Neuronal stem cell (in vitro differentiated cells): ENCODE data around the gene SIL1.

ENCODE experiments used
- DNase-seq: peaks from one replicate; pipeline ENCODE4 v3.0.0-alpha.2; 2013; ENCODE audit warnings: low spot score
- H2AFZ ChIP-seq: one replicate; pipeline ENCODE4 v1.6.1; 2013; ENCODE audit warnings: mild to moderate bottlenecking, low read length, inconsistent platforms
- H2AK5ac ChIP-seq: 2 replicates; pipeline ENCODE4 v1.6.1; 2013; ENCODE audit warnings: low read depth, mild to moderate bottlenecking, inconsistent platforms, low read length, moderate library complexity, mixed read lengths
- H2BK120ac ChIP-seq: 2 replicates; pipeline ENCODE4 v1.6.1; 2013; ENCODE audit warnings: low read depth, mild to moderate bottlenecking, inconsistent platforms, low read length, moderate library complexity, mixed read lengths
- H2BK12ac ChIP-seq: one replicate; pipeline ENCODE4 v1.6.1; 2013; ENCODE audit warnings: low read length, inconsistent platforms
- H2BK15ac ChIP-seq: 2 replicates; pipeline ENCODE4 v1.6.1; 2013; ENCODE audit warnings: mild to moderate bottlenecking, low read length, inconsistent platforms, mixed read lengths
- H2BK5ac ChIP-seq: one replicate; pipeline ENCODE4 v1.6.1; 2013; ENCODE audit warnings: inconsistent platforms, mild to moderate bottlenecking, low read length, moderate library complexity
- H3K14ac ChIP-seq: one replicate; pipeline ENCODE4 v1.6.1; 2013; ENCODE audit warnings: low read length, inconsistent platforms
- H3K18ac ChIP-seq: 2 replicates; pipeline ENCODE4 v1.6.1; 2013; ENCODE audit warnings: low read length, inconsistent platforms
- H3K23ac ChIP-seq: 2 replicates; pipeline ENCODE4 v1.6.1; 2013; ENCODE audit warnings: low read depth, mild to moderate bottlenecking, mixed read lengths, low read length, inconsistent platforms; ENCODE audit not compliant: poor library complexity
- H3K27ac ChIP-seq: replicated peaks from 3 replicates; pipeline ENCODE4 v1.5.1; 2013; ENCODE audit warnings: low read length, inconsistent platforms
- H3K27me3 ChIP-seq, 3 experiments: 2 replicates each; pipeline ENCODE4 v1.6.1; 2013; ENCODE audit warnings: low read length in 3 of 3, mild to moderate bottlenecking in 2 of 3, inconsistent platforms in 1 of 3, low read depth in 1 of 3, mixed read lengths in 1 of 3, moderate library complexity in 1 of 3; ENCODE audit not compliant: control insufficient read depth in 3 of 3, insufficient read depth in 3 of 3
- H3K36me3 ChIP-seq, 2 donors: replicated peaks in 1 of 2; 2 replicates each; pipeline ENCODE4 v1.6.1; 2013; ENCODE audit warnings: low read length in 2 of 2; ENCODE audit not compliant: control insufficient read depth in 2 of 2, insufficient read depth in 2 of 2
- H3K4ac ChIP-seq: 2 replicates; pipeline ENCODE4 v1.6.1; 2013; ENCODE audit warnings: inconsistent platforms, mild to moderate bottlenecking, low read length, moderate library complexity
- H3K4me1 ChIP-seq, 2 donors: 1 replicate in 1 of 2; 2 replicates in 1 of 2; pipeline ENCODE4 v1.6.1; 2013; ENCODE audit warnings: low read length in 2 of 2, low read depth in 1 of 2; ENCODE audit not compliant: control insufficient read depth in 2 of 2, insufficient read depth in 1 of 2
- H3K4me2 ChIP-seq: one replicate; pipeline ENCODE4 v1.6.1; 2013; ENCODE audit warnings: mild to moderate bottlenecking, low read length, inconsistent platforms; ENCODE audit not compliant: insufficient read depth, poor library complexity, severe bottlenecking
- H3K4me3 ChIP-seq, 2 donors: 2 replicates each; pipeline ENCODE4 v1.5.1; 2013; ENCODE audit warnings: low read length in 2 of 2, mild to moderate bottlenecking in 2 of 2, inconsistent platforms in 1 of 2, moderate library complexity in 1 of 2
- H3K79me1 ChIP-seq: one replicate; pipeline ENCODE4 v1.6.1; 2013; ENCODE audit warnings: low read depth, mild to moderate bottlenecking, inconsistent platforms, low read length, moderate library complexity
- H3K9ac ChIP-seq: one replicate; pipeline ENCODE4 v1.6.1; 2013; ENCODE audit warnings: mild to moderate bottlenecking, low read depth, low read length, inconsistent platforms; ENCODE audit not compliant: poor library complexity
- H3K9me3 ChIP-seq, 2 donors: replicated peaks in 1 of 2; 2 replicates each; pipeline versions ENCODE3 to v1.6.1; 2013; ENCODE audit warnings: low read length in 2 of 2, mild to moderate bottlenecking in 2 of 2, inconsistent platforms in 1 of 2, low read depth in 1 of 2, mixed read lengths in 1 of 2, moderate library complexity in 1 of 2; ENCODE audit not compliant: control insufficient read depth in 2 of 2, insufficient read depth in 1 of 2
- H4K8ac ChIP-seq: one replicate; pipeline ENCODE4 v1.6.1; 2013; ENCODE audit warnings: low read depth, mild to moderate bottlenecking, inconsistent platforms, low read length, moderate library complexity
- H4K91ac ChIP-seq: one replicate; pipeline ENCODE4 v1.6.1; 2013; ENCODE audit warnings: low read length, low read depth, mild to moderate bottlenecking, inconsistent platforms; ENCODE audit not compliant: poor library complexity
- WGBS, 2 donors: extraction: QIAGEN DNeasy Blood & Tissue Kit; methylation state at CpG; one replicate each; pipeline ENCODE4 v1.1.7; 2013; ENCODE audit warnings: missing lambda C conversion rate in 2 of 2, mixed read lengths in 1 of 2; ENCODE audit not compliant: insufficient read length in 2 of 2, insufficient replicate concordance in 1 of 2; ENCODE audit errors: extremely low coverage in 2 of 2; 5-methylcytosine and 5-hydroxymethylcytosine counted together

SIL1 gene

GRCh38 chr5:138968601-138969000 is 229.6 kb downstream of the SIL1 start:
- no CpG with 5 or more reads among the region's 4 CpGs for WGBS, 2 donors
- H2BK5ac ChIP-seq: no peak overlapping the region

DNA sequence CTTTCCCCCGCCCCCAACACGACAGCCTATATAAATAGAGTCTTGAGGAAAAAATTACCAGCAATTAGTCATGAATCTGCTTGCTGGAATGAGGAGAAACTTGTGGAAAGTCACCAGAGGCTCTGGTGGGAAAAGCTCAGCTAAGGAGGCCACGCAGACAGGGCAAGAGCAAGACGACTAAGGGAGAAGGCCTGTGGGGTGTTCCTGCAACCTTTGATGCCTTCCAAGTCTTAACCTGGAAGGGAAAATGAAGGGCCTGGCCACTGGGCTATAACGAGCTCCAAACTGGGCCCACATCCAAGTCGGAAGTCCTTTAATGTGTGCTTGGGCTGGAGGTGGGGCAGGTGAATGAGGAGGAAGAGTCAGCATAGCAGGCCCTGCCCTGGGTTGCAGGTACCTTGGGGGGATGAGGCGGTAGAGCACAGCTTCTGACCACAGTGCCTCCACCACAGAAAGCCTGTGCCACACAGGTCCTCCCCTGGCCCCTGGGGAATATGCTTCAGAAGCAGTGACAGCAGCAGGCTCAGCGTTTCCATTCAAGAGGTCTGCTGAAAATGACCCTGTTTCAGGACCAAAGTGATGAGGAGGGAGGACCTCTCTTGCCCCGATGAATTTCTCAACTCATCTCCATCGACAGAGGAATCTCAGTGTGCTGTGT is 230.2 kb downstream of the SIL1 start:
- no CpG with 5 or more reads among the region's 10 CpGs for WGBS, 2 donors
- Histone ChIP-seq H4K8ac (no peak overlapping the region), H3K18ac (no peak overlapping the region)

More at GRCh38 chr5:138968601-138969000, 229.6 kb downstream of the SIL1 start:
- H2AK5ac ChIP-seq: no peak overlapping the region
- H3K9ac ChIP-seq: no peak overlapping the region
- H3K4me3 ChIP-seq: no peak overlapping the region
- peaks cover 0 to 6% (median 0%) of the 10 kb centered on the region in 3 experiments for H3K27me3 ChIP-seq
- H2AFZ ChIP-seq: no peak overlapping the region
- H3K14ac ChIP-seq: no peak overlapping the region
- no peaks in the 10 kb centered on the region for H3K36me3 ChIP-seq
- H4K91ac ChIP-seq: no peak overlapping the region
- peaks cover 25 to 38% of the 10 kb centered on the region in 2 donors for H3K4me1 ChIP-seq
- no peaks in the 10 kb centered on the region for H3K9me3 ChIP-seq
- no peak overlapping the region for H4K8ac ChIP-seq
- H3K4ac ChIP-seq: no peak overlapping the region
- H2BK15ac ChIP-seq: no peak overlapping the region
- H3K4me2 ChIP-seq: no peak overlapping the region
- no peak overlapping the region for H3K18ac ChIP-seq
- no peak overlapping the region for H2BK12ac ChIP-seq
- no peak overlapping the region for H3K27ac ChIP-seq
- H3K79me1 ChIP-seq: no peaks in the 10 kb centered on the region
- no peak overlapping the region for H3K23ac ChIP-seq
- DNase-seq: no peak
- no peak overlapping the region for H2BK120ac ChIP-seq

GRCh38 chr5:138966236-138966985 is 231.8 kb downstream of the SIL1 start:
- H3K36me3 ChIP-seq: no peaks in the 10 kb centered on the region

More for the DNA sequence above, 230.2 kb downstream of the SIL1 start:
- Histone ChIP-seq H3K23ac (no peak overlapping the region), H3K4me2 (no peak overlapping the region), H2BK120ac (no peak overlapping the region), H3K9me3 (no peaks in the 10 kb centered on the region), H2BK15ac (no peak overlapping the region), H3K4me1 (peaks cover 30 to 45% of the 10 kb centered on the region in 2 donors), H3K4me3 (no peak overlapping the region), H3K14ac (no peak overlapping the region), H2AFZ (no peak overlapping the region), H3K27me3 (peaks cover 0 to 6% (median 0%) of the 10 kb centered on the region in 3 experiments), H2BK12ac (no peak overlapping the region), H4K91ac (no peak overlapping the region), H3K27ac (no peak overlapping the region), H3K9ac (no peak overlapping the region), H2BK5ac (no peak overlapping the region), H3K4ac (no peak overlapping the region), H3K36me3 (no peaks in the 10 kb centered on the region), H3K79me1 (no peaks in the 10 kb centered on the region), H2AK5ac (no peak overlapping the region)
- no peak for DNase-seq

GRCh38 chr5:138965626-138966025 is 232.5 kb downstream of the SIL1 start:
- Histone ChIP-seq H2BK12ac (no peak overlapping the region), H3K4me3 (no peak overlapping the region), H4K91ac (no peak overlapping the region), H2BK15ac (no peak overlapping the region), H3K27ac (no peak overlapping the region), H3K9ac (no peak overlapping the region), H3K4me1 (peaks cover 28 to 45% of the 10 kb centered on the region in 2 donors), H3K9me3 (no peaks in the 10 kb centered on the region), H2AFZ (no peak overlapping the region), H2BK5ac (no peak overlapping the region), H4K8ac (no peak overlapping the region), H3K23ac (no peak overlapping the region), H3K27me3 (peaks cover 0 to 11% (median 0%) of the 10 kb centered on the region in 3 experiments), H3K4ac (no peak overlapping the region), H2BK120ac (no peak overlapping the region), H3K36me3 (no peaks in the 10 kb centered on the region), H3K18ac (no peak overlapping the region), H2AK5ac (no peak overlapping the region), H3K4me2 (no peak overlapping the region), H3K79me1 (no peaks in the 10 kb centered on the region), H3K14ac (no peak overlapping the region)
- DNase-seq: no peak
- WGBS, 2 donors: no CpG with 5 or more reads among the region's 2 CpGs

More at GRCh38 chr5:138966236-138966985, 231.8 kb downstream of the SIL1 start:
- no peak overlapping the region for H2BK15ac ChIP-seq
- no peaks in the 10 kb centered on the region for H3K79me1 ChIP-seq
- H3K9me3 ChIP-seq: no peaks in the 10 kb centered on the region
- no peak overlapping the region for H3K4ac ChIP-seq
- H3K4me1 ChIP-seq: peaks cover 26 to 46% of the 10 kb centered on the region in 2 donors
- peak overlapping the region; percentile 1 for H3K18ac ChIP-seq
- H2BK12ac ChIP-seq: no peak overlapping the region
- DNase-seq: no peak
- WGBS, 2 donors: no CpG with 5 or more reads among the region's 10 CpGs
- H2BK120ac ChIP-seq: no peak overlapping the region
- H2AFZ ChIP-seq: no peak overlapping the region
- H3K27me3 ChIP-seq: peaks cover 0 to 8% (median 0%) of the 10 kb centered on the region in 3 experiments
- H2AK5ac ChIP-seq: no peak overlapping the region
- H3K14ac ChIP-seq: no peak overlapping the region
- H3K9ac ChIP-seq: no peak overlapping the region
- H3K4me3 ChIP-seq: no peak overlapping the region
- H3K23ac ChIP-seq: no peak overlapping the region
- H3K4me2 ChIP-seq: no peak overlapping the region
- H3K27ac ChIP-seq: no peak overlapping the region
- H2BK5ac ChIP-seq: no peak overlapping the region
- H4K8ac ChIP-seq: no peak overlapping the region
- H4K91ac ChIP-seq: no peak overlapping the region
